Measurements from ENCODE around the gene PACSIN1.

Gene PACSIN1

DNA sequence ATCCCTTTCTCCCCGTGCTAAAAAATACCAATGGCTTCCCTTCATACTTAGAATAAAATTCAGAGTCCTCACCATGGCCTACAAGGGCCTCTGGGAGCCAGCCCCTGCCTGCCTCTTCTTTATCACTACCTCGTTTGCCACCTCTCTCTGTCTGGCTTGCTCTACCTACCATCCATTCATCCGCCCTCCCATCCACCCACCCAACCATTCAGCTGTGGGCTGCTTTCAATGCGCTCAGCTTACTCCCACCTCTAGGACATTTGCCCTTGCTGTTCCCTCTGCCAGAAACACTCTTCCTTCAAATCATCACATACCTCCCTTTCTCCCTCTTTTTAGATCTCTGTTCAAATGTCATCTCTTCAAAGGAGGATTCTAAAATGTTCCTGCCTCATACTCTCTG lies 44.4 kb downstream of the PACSIN1 start:
- in situ Hi-C loops (cut with HindIII; ENCODE audit: low pct_ligation_motif_present, low pct_unique_long_range_greater_than_20kb, low sequenced_read_pairs): no loop called here
- no peak for DNase-seq

- in situ Hi-C loops (cut with HindIII; ENCODE audit: low pct_ligation_motif_present, low pct_unique_long_range_greater_than_20kb, low sequenced_read_pairs): no loop called here
- no peak for DNase-seq
Observed at GRCh38 chr6:34511214-34511914, 45.5 kb downstream of the PACSIN1 start.

- in situ Hi-C loops (cut with HindIII; ENCODE audit: low pct_ligation_motif_present, low pct_unique_long_range_greater_than_20kb, low sequenced_read_pairs): no loop called here
- DNase-seq: no peak
Observed at GRCh38 chr6:34511915-34512737, 46.2 kb downstream of the PACSIN1 start.

DNA sequence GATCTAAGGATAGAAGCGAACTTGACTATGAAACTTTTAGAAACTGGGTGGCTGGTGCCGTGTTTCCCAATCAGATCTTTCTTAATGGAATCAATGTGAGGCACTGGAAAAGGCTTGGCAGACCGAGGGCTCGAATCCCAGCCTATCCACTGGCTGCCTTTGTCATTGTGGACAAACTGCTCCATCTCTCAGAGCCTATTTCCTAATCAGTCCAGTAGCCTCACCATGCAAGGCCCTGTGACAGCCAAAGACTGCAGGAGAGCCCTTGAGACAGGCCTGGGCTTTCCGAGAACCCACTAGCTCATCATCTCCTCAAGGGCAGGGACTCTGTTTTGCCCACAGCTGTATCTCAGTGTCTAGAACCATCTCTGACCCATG lies 46.9 kb downstream of the PACSIN1 start:
- in situ Hi-C loops (cut with HindIII; ENCODE audit: low pct_ligation_motif_present, low pct_unique_long_range_greater_than_20kb, low sequenced_read_pairs): no loop called here
- no peak for DNase-seq

- in situ Hi-C loops (cut with HindIII; ENCODE audit: low pct_ligation_motif_present, low pct_unique_long_range_greater_than_20kb, low sequenced_read_pairs): no loop called here
Observed at GRCh38 chr6:34513646-34514045, 47.8 kb downstream of the PACSIN1 start.

GRCh38 chr6:34514112-34514511 lies 48.2 kb downstream of the PACSIN1 start:
- no peak for DNase-seq
- in situ Hi-C loops (cut with HindIII; ENCODE audit: low pct_ligation_motif_present, low pct_unique_long_range_greater_than_20kb, low sequenced_read_pairs): no loop called here

More at GRCh38 chr6:34513646-34514045, 47.8 kb downstream of the PACSIN1 start:
- DNase-seq: no peak

DNA sequence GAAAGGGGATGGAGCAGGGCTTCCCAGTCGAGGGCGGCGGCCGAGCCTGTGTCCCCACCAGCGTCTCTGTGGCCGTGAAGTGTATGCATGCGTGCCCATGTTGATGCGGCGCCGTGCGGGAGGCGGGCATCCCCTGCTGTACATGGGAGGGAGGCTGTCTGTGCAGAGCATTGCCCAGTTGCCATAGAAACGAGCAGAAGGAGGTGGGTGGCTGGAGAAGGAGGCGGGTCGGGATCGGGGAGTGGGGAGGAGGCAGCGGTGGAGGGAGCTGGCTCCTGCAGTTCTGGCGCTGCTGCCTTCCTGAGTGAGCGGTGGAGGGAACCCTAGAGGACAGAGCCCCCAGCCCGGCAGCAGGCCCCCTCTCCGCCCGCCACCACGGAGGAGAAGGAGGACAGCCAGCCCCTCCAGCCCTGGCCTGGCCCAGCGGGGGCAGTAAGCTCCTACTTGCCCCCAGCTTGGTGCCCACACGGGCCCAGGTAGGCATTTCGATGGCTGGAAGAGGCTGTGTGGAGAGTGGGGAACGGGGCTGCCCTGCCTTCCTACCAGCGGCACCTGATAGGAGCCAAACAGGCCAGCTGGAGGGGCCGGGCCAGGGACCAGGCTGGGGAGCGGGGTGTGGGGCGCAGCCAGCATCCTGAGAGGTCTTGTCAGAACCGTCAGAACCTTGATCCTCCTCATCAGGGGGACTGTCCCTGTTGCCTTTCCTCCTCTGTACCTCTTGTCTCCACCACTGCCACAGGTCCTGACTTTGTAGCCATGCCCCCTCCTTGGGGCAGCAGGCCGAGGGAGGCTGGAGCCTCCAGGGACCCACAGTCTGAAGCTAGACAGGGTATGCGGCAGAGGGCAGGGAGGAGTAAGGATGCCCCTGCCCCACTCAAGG lies 49.0 kb downstream of the PACSIN1 start:
- in situ Hi-C loops (cut with HindIII; ENCODE audit: low pct_ligation_motif_present, low pct_unique_long_range_greater_than_20kb, low sequenced_read_pairs): no loop called here
- DNase-seq: no peak

DNA sequence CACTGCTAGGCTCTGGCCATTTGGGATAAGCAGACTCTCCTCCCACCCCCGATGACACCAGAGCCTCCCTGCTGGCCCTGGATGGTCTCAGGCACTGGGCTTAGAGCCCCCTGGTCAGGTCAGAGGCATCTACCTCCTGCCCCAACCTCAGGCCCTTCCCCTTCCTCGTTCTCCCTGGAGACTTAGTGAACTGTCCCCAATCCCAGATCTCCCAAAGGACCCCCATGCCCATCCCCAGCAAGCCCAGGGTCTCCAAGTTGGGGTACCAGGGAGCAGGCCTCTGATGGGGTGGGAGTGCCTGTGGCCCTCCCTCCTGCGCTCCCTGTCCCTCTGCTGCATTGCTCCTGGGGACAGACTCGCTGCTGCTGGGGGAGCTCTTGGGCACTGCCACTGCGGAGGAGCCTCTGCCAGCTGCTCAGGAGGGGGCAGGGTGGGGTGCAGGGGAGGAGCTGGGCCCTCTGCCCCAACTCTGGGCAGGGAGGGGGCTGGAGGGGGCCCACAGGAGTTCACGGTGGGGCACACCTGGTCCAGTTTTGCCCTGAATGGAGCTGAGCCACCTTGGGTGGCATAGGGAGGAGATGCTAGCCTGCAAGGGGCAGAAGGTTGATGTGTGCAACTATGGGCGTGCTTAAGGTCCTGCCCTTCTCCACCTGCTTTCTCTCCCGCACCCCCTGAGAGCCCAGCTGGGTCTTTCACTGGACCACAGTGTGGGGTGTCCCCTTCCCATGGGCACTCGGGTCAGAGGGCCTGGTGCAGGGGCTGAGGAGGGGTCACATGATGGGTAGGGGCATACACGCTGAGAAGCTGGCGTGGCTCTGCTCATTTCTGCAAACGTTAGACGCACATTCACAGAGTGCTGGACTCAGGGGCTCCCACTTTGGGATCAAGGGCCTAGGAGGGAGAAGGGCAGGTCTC lies 49.9 kb downstream of the PACSIN1 start:
- in situ Hi-C loops (cut with HindIII; ENCODE audit: low pct_ligation_motif_present, low pct_unique_long_range_greater_than_20kb, low sequenced_read_pairs): no loop called here

DNA sequence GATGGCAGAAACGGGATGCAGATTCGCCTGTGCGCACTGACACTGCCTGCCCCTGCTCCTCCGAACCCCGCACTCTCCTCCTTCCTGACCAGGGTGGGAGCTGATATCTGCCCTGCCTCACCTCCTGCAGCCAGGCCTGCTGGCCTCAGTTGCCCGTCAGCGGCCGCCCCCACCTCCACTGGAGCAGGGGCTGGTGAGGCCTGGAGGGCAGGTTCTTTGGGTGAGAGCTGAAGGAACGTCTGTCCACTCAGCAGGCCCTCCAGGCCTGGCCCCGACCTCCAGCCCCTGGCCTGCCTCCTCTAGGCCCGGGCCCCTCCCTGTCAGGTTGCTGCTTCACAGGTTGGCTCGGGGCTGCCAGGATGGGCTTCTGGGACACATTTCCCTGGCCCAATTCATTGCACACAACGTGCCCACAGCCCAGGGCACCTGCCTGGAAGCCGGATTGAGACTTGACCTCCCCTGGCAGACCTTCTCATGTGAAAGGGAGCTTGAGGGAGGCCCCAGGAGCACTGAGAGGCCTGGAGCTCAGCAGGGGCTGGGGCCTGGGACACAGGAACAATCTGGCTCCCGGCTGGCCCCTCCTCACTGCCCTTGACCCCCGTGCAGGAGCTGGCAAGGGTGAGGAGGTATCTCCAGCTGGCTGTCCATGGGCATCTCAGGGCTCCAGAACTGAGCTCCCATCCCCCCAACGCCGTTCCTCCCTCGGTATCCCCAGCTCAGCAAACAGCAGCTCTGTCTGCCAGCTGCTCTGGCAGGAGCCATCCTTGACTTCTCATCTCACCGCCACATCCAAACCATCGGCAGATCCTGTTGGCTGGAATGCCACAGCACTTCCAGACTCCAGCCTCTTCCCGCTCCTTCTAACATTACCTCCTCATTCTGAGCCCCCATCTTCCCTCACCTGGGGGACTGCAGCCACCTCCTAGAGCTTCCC lies 50.8 kb downstream of the PACSIN1 start:
- no peak for DNase-seq
- in situ Hi-C loops (cut with HindIII; ENCODE audit: low pct_ligation_motif_present, low pct_unique_long_range_greater_than_20kb, low sequenced_read_pairs): no loop called here

More for the DNA sequence above, 49.9 kb downstream of the PACSIN1 start:
- no peak for DNase-seq

DNA sequence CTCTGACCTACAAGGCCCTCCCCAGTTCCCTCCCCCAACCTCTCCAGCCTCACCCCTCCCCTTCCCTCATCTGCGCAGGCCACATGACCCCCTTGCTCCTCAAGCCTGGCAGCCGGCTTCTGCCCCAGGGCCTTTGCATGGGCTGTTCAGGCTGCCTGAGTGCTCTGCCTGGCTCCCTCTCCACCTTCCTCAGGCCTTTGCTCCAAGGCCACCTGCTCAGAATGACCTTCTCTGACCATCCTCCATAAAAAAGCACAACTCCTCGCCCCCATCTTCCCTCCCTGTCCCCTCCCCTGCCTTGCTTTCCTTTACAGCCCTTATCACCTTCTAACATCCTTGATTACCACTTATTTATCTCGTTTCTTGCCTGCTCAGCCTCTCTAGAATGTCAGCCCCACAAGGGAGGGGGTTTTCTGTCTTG lies 51.6 kb downstream of the PACSIN1 start:
- in situ Hi-C loops (cut with HindIII; ENCODE audit: low pct_ligation_motif_present, low pct_unique_long_range_greater_than_20kb, low sequenced_read_pairs): no loop called here
- DNase-seq: no peak

DNA sequence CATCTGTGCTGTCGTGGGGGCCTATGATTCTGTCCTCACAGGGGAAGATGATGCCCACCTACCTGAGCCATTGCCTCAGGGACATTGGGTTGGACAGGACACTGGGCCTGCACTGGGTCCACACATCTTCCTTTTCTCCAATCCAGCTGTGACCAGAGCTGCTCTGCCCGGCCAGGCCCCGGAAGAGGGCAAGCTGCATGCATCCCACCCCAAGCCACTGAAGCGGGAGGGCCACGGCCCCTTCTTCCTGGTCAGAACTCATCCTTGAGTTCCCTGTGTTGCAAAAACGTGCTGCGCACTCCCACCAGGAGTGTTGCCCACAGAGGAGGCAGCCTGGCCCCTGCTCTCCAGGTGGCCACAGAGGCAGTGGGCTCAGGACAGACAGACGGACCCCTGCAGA lies 52.1 kb downstream of the PACSIN1 start:
- DNase-seq: no peak
- in situ Hi-C loops (cut with HindIII; ENCODE audit: low pct_ligation_motif_present, low pct_unique_long_range_greater_than_20kb, low sequenced_read_pairs): no loop called here

GRCh38 chr6:34518669-34519365 lies 52.9 kb downstream of the PACSIN1 start:
- in situ Hi-C loops (cut with HindIII; ENCODE audit: low pct_ligation_motif_present, low pct_unique_long_range_greater_than_20kb, low sequenced_read_pairs): no loop called here
- no peak for DNase-seq

DNA sequence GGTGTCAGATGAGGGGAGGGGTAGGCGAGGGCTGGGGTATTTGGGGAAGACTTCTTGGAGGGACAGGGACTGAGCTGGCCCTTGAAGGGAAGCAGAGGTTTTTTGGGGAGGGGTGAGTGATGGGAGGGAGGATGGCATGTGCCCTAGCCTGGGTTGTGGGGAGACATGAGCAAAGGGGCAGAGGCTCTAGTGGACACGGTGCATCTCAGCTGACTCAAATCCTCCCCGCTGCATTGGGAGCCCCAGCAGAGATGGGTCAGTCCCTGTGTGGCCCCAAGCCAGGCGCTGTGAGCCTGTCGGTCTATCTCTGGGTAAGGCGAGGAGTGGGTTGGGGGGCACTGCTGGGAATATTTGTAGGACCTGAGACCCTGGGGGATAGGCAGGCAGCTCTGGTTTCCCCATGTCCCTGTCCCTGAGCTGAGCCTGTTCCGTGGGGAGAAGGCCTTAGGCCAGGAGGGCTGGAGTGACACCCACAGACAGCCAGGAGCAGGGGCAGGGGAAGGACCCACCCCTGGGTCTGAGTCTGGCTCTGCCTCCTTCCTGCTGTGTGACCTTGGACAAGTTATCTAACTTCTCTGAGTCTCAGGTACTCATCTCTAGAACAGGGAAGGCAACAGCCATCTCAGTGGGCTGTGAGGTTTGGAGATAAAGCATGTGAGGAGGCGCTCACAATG lies 54.2 kb downstream of the PACSIN1 start:
- in situ Hi-C loops (cut with HindIII; ENCODE audit: low pct_ligation_motif_present, low pct_unique_long_range_greater_than_20kb, low sequenced_read_pairs): no loop called here
- no peak for DNase-seq

GRCh38 chr6:34520645-34521462 lies 55.0 kb downstream of the PACSIN1 start:
- in situ Hi-C loops (cut with HindIII; ENCODE audit: low pct_ligation_motif_present, low pct_unique_long_range_greater_than_20kb, low sequenced_read_pairs): no loop called here
- DNase-seq: no peak

Data from ACHN (cell line).